DMS114 treated with DMSO at 0.1 percent for 48 hours (cell line): ENCODE results near the gene RERE.

ENCODE experiments used
- DNase-seq: peaks from one replicate; lab custom pipeline; 2025; ENCODE audit not compliant: unreplicated experiment; lab: John Stamatoyannopoulos, UW

Gene RERE

DNA sequence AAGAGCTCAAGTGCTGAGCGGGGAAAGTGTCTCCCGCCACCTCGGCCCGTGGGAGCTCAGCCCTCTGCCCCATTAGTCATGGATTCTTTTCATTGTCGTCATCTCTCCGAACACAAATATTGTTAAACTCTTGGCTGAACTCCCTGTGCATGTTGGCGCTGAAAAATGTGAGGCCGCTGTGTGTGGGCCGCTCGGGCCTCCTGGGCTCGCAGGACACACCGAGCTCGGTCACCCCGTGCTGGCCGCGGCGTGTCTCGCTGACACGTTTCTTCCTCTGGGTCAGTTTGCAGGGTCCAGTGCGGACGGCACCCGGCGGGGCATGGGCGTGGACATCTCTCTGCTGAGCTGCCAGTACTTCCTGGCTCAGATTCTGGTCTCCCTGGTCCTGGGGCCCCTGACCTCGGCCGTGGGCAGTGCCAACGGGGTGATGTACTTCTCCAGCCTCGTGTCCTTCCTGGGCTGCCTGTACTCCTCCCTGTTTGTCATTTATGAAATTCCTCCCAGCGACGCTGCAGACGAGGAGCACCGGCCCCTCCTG is 473.9 kb downstream of the RERE start:
- no peak for DNase-seq

DNA sequence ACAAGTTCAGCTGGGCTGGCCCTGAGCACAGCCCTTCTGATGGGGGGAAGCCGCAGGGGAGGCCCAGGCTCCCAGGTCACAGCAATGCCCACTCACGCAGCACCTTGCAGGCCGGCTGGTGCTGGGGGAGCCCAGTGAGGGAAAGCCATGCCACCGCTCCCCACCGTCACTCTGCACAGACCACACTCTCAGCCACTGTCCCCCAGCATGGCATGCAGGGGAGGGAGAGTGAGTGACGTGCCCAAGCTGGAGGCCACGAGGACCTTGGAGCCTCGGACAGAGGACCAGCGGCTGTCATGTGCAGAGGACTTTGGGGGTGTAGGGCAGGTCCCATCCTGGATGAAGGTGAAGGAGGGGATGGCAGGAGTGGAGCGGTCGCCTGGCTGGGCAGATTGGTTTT is 474.4 kb downstream of the RERE start:
- DNase-seq, result no peak

DNA sequence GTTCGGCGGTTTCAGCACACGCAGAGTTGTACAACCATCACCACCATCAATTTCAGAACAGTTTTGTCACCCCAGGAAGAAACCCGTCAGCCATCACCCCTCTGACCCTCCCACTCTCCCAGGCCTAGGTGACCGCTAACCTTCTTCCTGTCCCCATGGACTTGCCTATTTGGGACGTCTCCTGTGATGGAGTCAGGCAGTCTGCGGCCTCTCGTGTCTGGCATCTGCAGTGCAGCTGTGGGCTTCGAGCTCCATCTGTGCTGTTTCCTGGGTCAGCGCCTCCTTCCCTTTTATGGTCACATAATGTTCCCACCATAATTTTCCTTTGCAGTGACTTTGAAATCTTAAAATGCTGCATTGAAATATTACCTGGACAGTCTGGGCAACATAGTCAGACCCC is 475.1 kb downstream of the RERE start:
- no peak for DNase-seq

DNA sequence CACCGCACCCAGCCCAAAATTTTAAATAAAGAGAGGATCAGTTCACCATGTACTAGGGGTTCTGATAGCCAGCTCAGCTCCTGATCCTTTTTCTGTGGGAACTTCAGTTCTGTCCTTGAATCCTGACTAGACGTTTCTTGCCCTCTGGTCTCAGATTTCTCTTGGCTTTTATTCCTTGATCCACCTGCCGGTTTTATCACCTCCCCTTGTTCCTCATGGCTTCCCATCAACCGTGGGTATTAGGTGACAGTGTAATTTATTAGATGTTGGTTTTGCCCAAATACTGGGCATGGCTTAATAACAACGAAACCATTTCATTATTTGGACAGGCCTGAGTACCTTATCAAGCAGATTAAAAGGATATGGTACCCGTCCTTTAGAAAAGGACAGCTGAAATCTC is 477.0 kb downstream of the RERE start:
- DNase-seq, result no peak

DNA sequence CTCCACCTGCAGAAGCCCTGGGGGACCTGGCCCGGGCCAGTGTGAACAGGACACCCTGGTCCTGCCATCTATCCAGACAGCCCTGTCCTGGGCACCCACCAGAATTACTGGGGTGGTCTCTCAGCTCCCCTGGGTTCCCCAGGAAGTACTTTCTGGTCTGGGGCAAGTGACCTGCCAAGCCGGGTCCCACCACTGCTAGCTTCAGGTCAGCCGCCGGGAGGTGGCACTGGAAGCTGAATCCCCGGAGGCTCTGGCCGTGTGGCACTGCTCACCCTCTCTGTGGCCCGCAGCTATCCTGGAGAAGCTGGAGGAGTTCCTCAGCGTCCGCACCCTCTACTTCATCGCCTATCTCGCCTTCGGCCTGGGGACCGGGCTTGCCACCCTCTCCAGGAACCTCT is 478.2 kb downstream of the RERE start:
- no peak for DNase-seq

DNA sequence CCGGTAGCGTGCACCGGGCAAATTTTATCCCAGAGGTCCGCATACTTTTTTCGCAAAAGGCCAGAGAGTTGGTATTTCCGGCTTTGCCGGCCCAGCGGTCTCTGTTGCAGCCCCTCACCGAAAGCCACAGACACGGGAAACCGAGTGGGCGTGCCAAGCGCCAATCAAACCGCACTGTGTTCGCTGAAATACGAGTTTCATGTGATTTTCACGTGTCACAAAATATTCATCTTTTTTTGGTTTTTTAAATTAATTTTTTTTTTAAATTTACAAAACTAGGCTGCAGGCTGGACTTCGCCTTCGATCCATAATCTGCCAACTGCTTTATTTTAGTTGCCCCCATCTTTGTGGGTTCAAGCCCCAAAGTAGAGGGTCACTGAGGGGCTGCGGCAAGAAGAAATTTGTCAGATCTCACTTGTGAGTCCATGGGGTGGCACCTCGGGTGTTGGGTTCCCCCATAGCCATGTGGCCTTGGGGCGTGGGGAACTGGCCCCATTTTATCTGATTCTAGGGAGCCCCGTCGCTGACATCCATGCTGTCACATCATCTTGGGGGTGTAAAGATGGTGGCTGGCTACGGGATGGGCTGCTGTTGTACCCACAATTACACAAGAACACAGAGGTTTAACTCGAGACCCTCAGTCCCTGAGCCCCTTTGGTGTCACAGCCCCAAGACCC is 478.8 kb downstream of the RERE start:
- no peak for DNase-seq

DNA sequence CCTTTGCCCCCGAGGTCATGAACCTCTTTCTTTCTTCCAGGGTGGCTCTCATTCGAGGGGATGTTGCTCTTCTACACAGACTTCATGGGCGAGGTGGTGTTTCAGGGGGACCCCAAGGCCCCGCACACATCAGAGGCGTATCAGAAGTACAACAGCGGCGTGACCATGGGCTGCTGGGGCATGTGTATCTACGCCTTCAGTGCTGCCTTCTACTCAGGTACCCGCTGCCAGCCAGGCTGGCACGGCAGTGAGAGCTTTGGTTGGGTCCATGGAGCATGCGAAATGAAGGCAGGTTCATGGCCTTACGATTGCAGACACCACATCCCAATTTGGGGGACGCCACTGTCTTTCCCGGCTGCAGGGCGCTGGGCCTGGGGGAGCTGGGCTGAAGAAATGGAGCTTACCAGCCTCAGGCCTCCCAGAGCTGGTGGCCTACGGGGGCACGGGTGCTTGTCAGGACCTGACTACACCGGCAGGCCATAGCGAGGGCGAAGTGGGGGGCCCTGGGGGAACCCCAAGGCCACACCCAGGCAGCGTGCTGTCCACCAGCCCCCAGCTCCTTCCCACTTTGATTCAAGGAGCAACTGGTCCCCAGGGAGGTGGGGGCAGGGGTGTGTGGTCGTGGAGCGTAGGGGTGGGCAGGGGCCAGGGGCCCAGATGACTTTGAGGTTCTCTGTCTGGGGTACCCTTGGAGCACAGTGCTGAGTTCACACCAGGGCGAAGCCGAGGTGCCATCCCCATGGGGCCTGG is 479.5 kb downstream of the RERE start:
- DNase-seq, result no peak

DNA sequence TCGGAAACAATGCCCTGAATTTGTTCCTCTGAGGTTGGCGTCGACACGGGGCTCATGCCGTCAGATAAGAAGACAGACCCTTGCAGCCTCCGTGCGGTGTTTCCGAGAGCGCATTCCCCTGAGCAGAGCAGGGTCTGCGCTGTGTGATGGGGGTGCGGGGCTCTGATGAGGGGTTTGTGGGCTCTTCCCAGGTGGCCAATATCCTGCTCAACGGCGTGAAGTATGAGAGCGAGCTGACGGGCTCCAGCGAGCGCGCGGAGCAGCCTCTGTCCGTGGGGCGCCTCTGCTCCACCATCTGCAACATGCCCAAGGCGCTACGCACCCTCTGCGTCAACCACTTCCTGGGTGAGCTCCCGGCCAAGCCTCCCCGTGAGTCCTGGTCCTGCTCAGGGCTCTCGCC is 482.2 kb downstream of the RERE start:
- no peak for DNase-seq

DNA sequence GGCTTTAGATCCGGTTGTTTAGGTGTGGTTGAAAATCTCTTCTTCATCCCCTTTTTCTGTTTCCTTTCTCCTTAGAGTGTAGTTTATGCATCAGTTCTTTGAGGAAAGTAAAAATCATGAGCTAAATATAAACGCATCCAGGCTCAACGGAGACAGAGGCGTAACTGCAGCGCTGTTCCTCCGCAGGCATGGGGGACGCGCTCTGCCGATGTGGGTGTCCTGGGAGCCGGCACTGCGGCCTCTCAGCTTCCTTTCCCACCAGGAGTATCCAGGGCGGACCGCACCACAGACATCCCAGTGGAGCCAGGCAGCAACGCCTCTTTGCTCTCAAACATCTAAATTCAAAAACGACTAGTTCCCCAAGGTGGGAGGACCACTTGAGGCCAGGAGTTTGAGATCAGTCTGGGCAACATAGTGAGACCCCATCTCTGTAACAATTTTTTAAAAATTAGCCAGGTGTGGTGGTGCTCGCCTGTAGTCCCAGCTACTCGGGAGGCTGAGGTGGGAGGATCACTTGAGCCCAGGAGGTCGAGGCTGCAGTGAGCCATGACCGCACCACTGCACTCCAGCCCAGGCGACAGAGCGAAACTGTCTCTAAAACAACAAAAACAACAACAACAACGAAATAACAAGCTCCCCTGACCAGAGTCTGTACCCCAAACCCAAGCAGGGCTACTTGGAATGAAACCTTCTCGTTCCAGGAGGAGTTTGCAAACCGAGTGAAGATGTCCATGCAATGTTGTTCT is 483.2 kb downstream of the RERE start:
- DNase-seq, result no peak

DNA sequence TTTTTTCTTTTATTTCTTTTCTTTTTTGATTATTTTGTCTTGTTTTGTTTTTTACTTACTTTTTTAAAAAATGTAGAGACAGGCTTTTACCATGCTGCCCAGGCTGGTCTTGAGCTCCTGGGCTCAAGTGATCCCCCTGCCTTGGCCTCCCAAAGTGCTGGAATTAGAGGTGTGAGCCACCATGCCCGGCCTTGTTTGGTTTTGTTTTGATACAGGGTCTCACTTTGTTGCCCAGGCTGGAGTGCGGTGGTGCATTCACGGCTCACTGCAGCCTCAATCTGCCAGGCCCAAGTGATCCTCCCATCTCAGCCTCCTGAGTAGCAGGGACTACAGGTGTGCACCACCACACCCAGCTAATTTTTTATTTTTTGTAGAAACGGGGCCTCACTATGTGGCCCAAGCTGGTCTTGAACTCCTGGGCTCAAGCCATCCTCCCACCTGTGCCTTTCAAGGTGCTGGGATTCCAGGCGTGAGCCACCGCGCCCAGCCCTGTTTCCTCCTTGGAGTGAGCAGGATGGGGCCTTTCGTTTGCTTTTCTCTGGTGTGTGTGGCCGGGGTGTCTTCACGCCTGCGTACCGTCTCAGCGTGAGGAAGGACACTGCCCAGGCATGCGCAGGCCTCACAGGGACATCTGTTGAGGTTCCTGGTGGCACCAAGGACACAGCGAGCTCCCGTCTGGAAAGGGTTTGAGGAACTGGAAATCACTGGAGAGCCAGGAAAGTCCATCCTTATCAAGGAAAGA is 484.0 kb downstream of the RERE start:
- DNase-seq, result no peak

DNA sequence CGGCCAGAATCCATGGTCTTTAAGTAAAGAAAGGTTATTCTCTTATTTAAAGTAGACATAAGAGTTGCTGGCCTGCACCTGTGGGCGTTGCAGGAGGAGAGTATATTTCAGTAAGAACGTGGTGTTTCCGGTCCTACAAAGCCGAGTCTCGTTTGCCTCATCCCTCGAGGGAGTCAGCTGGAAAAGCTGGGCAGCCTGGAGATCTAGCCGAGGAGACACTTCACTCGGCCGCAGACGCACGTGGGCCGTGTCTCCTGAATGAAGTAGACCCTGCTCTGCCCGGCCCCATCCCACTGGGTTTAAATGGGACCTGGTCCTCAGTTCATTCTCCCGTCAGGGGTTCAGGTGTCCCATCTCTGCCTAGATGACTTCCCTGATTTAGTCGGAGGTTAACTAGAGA is 484.6 kb downstream of the RERE start:
- no peak for DNase-seq

DNA sequence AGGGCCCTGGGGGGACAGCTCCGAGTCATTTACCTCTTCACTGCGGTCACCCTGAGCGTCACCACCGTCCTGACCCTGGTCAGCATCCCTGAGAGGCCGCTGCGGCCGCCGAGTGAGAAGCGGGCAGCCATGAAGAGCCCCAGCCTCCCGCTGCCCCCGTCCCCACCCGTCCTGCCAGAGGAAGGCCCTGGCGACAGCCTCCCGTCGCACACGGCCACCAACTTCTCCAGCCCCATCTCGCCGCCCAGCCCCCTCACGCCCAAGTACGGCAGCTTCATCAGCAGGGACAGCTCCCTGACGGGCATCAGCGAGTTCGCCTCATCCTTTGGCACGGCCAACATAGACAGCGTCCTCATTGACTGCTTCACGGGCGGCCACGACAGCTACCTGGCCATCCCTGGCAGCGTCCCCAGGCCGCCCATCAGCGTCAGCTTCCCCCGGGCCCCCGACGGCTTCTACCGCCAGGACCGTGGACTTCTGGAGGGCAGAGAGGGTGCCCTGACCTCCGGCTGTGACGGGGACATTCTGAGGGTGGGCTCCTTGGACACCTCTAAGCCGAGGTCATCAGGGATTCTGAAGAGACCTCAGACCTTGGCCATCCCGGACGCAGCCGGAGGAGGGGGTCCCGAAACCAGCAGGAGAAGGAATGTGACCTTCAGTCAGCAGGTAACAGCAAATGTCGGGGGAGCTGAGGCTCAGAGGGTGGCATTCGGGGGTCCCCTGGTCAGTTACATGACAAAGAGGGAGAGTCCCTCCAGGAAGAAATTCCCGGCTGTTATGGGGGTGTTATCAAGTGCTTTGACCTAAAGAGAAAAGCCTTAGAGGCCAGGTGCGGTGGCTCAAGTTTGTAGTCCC is 486.9 kb downstream of the RERE start:
- no peak for DNase-seq

DNA sequence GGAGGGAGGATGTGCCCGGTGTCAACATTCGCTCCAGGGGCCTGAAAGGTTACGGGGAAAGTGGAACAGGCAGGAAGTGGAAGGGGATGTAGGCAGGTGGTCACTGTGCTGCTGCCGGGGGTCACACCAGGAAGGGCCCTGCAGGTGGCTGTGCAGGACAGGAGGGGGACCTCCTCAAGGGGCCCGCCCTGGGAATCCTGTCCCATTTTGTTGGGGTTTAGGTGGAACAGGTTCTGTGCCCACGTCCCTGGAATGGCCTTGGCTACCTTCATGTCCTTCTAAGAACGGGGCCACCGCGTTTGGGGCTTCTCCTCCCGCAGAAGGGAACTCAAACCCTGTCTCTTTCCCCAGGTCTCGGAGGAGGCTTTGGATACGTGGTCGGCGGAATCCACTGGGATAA is 487.6 kb downstream of the RERE start:
- DNase-seq, result no peak

DNA sequence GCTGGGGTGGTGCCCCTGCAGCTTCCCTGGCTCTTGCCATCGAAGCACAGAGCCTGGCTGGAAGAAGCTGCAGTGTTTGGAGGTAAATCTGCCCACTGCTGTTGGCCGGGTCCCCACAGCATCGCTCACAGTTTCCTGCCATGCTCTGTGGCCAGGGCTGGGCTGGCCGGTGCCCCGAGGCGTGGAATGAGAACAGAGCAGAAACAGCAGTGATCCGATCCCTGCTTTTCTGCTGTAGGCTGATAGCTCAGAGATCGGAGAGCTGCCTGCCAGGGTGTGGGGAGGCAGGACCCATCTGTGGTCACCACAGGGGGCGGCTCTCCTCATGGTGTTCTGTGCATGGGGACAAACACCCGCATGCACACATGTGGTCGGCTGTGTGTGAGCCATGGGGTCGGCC is 488.0 kb downstream of the RERE start:
- DNase-seq, result no peak

DNA sequence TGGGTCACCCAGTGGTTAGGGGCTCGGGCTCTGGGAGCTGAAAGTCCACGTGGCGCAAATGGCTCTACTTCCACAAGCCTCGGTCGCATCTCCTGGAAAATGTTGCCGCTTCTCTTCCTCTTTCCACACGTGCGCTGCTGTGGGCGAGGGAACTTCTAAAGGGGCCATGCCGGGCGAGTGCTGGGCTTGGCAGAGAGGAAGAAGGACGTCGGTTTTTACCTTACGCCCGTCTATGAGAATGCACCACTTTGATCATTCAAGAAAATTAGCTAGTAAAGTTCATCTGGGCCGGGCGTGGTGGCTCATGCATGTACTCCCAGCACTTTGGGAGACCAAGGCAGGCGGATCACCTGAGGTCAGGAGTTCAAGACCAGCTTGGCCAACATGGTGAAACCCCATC is 489.2 kb downstream of the RERE start:
- no peak for DNase-seq

DNA sequence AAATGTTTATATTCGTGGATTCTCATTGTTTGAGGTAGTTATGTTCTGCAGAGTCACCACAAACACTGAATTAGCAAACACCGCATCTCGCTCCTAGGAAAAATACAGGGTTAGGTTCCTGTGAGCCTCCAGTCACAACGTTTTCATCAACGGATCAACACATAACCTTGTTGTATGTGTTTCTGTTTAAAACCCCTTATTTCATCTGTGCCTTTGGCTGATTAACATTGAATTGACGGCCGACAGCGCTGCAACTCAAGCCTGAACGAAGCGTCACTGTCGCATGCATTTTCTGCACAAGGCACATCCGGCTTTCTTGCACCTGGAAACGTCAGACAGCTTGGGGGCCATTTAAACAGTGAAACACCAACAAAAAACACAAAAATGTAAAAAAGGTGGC is 491.2 kb downstream of the RERE start:
- no peak for DNase-seq

DNA sequence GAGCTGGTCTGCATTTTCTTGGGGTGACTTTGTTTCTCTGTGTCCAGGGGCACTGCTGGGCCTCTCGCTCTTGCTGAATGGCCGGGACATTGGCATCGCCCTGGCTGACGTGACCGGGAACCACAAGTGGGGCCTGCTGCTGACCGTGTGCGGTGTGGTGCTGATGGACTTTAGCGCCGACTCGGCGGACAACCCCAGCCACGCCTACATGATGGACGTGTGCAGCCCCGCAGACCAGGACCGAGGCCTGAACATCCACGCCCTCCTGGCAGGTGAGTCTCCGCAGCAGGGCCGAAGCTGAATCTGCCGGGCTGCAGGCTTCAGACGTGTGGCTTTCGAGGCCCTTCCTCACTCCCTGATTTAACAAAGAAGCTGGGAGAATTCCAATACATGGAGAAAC is 491.7 kb downstream of the RERE start:
- DNase-seq, result no peak

DNA sequence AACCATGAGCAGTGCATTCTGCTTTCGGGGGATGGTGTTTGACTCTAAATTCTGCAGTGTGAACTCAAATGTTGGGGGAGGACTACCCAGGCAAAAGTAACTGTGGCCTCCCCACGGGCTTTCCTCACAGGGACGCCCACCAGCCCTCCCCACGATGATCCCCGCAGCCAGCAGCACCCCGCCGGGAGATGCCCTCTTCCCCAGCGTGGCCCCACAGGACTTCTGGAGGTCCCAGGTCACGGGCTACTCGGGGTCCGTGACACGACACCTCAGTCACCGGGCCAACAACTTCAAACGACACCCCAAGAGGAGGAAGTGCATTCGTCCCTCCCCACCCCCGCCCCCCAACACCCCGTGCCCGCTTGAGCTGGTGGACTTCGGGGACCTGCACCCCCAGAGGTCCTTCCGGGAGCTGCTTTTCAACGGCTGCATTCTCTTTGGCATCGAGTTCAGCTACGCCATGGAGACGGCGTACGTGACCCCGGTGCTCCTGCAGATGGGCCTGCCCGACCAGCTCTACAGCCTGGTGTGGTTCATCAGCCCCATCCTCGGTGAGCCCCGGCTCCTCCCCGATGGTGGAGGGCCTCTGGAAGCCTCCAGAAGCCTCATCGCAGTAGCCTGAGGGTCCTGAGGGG is 493.1 kb downstream of the RERE start:
- no peak for DNase-seq

DNA sequence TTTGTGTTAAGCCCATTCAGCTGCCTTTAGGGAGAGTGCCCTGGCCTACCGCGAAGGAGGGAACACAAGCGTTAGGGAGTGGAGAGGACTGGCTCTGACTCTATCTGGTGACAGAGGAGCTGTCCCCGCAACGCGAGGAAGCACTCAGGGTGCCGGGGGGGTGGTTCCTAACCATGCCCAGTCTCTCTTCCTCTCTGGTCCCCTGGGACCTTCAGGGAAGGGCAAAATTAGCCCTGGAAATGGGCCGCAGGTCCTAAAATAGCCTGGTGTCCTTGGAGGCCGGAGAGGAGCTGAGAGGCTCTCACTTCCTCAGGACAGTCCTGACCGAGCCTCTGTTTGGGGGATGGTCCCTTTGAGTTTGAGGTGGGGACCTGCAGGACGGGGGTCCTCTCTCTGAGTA is 493.7 kb downstream of the RERE start:
- DNase-seq, result no peak

DNA sequence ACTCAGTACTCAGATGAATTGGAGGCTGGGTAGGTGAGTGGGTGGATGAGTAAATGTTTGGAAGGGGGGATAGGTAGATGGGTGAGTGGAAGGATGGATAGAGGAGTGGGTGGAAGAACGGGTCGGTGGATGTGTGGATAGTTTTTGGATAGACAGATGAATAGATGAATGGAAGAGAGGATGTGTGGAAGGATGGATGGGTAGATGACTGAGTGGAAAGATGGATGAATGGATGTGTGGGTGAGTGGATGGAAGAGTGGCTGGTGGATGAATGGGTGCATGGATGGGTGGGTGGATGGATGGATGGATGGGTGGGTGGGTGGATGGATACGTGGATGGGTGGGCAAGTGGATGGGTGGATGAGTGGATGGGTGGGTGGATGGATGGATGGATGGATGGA is 495.8 kb downstream of the RERE start:
- no peak for DNase-seq
